HG02678 (cell line): ENCODE results near the gene SPAG16.

Experiments used
- ATAC-seq: cut with Tn5 transposase; IDR thresholded peaks from one replicate; pipeline ENCODE4 v1.9.1; 2021; ENCODE audit warnings: mild to moderate bottlenecking, moderate library complexity; ENCODE audit not compliant: unreplicated experiment

The SPAG16 gene

GRCh38 chr2:213284105-213285090, at the start of gene SPAG16:
Gene SPAG16 (plus strand): TSS chr2:213284464.
- peak; percentile 99 for ATAC-seq

GRCh38 chr2:213234641-213235040, 49.6 kb upstream of the SPAG16 start:
- ATAC-seq, result no peak

GRCh38 chr2:213235741-213236140, 48.5 kb upstream of the SPAG16 start:
- ATAC-seq, result no peak

GRCh38 chr2:213237251-213237650, 47.0 kb upstream of the SPAG16 start:
- no peak for ATAC-seq

GRCh38 chr2:213237787-213238186, 46.5 kb upstream of the SPAG16 start:
- no peak for ATAC-seq

- ATAC-seq, result peak; percentile 41
Measured at GRCh38 chr2:213238753-213239495, 45.3 kb upstream of the SPAG16 start.

- no peak for ATAC-seq
Measured at GRCh38 chr2:213241817-213242216, 42.4 kb upstream of the SPAG16 start.

GRCh38 chr2:213242653-213243052, 41.6 kb upstream of the SPAG16 start:
- no peak for ATAC-seq

- peak; percentile 45 for ATAC-seq
Measured at GRCh38 chr2:213243189-213244044, 40.8 kb upstream of the SPAG16 start.

- peak; percentile 29 for ATAC-seq
Measured at GRCh38 chr2:213246497-213247281, 37.6 kb upstream of the SPAG16 start.

GRCh38 chr2:213247566-213247965, 36.7 kb upstream of the SPAG16 start:
- no peak for ATAC-seq

GRCh38 chr2:213248637-213249036, 35.6 kb upstream of the SPAG16 start:
- ATAC-seq, result no peak

- no peak for ATAC-seq
Measured at GRCh38 chr2:213249502-213249901, 34.8 kb upstream of the SPAG16 start.

- ATAC-seq, result peak; percentile 84
Measured at GRCh38 chr2:213251618-213252017, 32.6 kb upstream of the SPAG16 start.

- no peak for ATAC-seq
Measured at GRCh38 chr2:213252206-213252605, 32.1 kb upstream of the SPAG16 start.

GRCh38 chr2:213253162-213253561, 31.1 kb upstream of the SPAG16 start:
- ATAC-seq, result no peak

- ATAC-seq, result no peak
Measured at GRCh38 chr2:213259266-213259665, 25.0 kb upstream of the SPAG16 start.

GRCh38 chr2:213261237-213261636, 23.0 kb upstream of the SPAG16 start:
- no peak for ATAC-seq

GRCh38 chr2:213261715-213262114, 22.5 kb upstream of the SPAG16 start:
- ATAC-seq, result no peak

GRCh38 chr2:213265679-213266078, 18.6 kb upstream of the SPAG16 start:
- no peak for ATAC-seq
